ENCODE measurements around the gene FFAR2. TPM values are rescaled to one million over a fixed set of nuclear protein-coding genes. Genes with fewer than 3 reads are reported as not detected.

FFAR2 gene
- total and polyA plus RNA-seq, 4 donors, result 0.25 to 0.84 (median 0.47) TPM

DNA sequence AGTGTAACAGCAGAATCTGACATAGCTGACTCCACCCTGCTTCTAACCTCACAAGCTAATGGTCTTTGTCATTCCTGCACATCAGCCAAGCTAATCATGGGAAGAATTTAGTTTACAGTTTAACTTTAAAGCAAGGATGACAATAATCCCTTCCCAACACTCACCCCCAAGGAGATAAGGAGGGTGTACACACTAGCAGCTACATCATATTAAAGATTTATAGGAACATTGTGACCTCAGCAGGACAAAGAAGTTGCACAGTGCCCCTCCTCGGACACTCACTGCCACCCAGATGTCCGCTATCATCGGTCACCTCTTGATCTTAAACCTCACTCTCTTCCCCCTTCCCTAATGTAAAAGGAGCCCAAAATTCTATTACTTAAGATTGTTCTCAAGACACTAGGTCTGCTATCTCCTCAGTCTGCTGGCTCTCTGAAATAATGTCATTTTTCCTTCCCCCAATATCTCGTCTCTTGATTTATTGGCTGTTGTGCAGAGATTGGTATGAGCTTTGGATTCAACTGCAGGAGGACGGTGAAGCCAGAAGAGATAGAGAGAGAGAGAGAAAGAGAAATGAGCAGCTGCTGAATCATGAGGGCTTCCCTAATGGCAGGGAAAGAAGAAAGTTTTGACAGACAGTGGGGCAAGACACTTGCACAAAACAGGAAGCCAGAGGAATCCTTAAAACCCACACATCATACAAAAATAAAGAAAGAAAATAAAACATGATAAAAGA lies 17.5 kb upstream of the FFAR2 start:
- Histone ChIP-seq H3K9ac (ENCODE audit: low read depth in 1 of 2, low read length in 2 of 2) (no peak overlapping the region), H3K4me1 (ENCODE audit: control insufficient read depth in 4 of 4, insufficient read depth in 4 of 4, low read length in 3 of 4) (peaks cover 0 to 8% (median 5%) of the 10 kb centered on the region in 4 donors), H3K27me3 (ENCODE audit: control insufficient read depth in 4 of 4, insufficient read depth in 4 of 4, low read length in 3 of 4) (no peaks in the 10 kb centered on the region), H3K27ac (ENCODE audit: low read depth in 1 of 2, low read length in 2 of 2) (peak overlapping the region in 1 of 2 donors; percentile 60), H3K4me3 (ENCODE audit: low read depth in 1 of 3, low read length in 3 of 3) (no peak overlapping the region), H3K9me3 (ENCODE audit: control insufficient read depth in 4 of 4, low read length in 3 of 4) (no peaks in the 10 kb centered on the region), H3K36me3 (ENCODE audit: control insufficient read depth in 4 of 4, insufficient read depth in 3 of 4, low read depth in 1 of 4, low read length in 3 of 4) (no peaks in the 10 kb centered on the region)
- no peak for DNase-seq (ENCODE audit: low spot score)
- TF ChIP-seq, protein P1, sequence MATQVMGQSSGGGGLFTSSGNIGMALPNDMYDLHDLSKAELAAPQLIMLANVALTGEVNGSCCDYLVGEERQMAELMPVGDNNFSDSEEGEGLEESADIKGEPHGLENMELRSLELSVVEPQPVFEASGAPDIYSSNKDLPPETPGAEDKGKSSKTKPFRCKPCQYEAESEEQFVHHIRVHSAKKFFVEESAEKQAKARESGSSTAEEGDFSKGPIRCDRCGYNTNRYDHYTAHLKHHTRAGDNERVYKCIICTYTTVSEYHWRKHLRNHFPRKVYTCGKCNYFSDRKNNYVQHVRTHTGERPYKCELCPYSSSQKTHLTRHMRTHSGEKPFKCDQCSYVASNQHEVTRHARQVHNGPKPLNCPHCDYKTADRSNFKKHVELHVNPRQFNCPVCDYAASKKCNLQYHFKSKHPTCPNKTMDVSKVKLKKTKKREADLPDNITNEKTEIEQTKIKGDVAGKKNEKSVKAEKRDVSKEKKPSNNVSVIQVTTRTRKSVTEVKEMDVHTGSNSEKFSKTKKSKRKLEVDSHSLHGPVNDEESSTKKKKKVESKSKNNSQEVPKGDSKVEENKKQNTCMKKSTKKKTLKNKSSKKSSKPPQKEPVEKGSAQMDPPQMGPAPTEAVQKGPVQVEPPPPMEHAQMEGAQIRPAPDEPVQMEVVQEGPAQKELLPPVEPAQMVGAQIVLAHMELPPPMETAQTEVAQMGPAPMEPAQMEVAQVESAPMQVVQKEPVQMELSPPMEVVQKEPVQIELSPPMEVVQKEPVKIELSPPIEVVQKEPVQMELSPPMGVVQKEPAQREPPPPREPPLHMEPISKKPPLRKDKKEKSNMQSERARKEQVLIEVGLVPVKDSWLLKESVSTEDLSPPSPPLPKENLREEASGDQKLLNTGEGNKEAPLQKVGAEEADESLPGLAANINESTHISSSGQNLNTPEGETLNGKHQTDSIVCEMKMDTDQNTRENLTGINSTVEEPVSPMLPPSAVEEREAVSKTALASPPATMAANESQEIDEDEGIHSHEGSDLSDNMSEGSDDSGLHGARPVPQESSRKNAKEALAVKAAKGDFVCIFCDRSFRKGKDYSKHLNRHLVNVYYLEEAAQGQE (IDR thresholded peaks at IDR 0.05), result no peak
- TF ChIP-seq SP1 (IDR thresholded peaks at IDR 0.05) (no peak), HNF4G (IDR thresholded peaks at IDR 0.05) (no peak), TAF1 (conservative IDR thresholded peaks at IDR 0.05) (no peak), YY1 (IDR thresholded peaks at IDR 0.05) (no peak), EGR1 (IDR thresholded peaks at IDR 0.05; ENCODE audit: low read depth in 2 of 2) (no peak), MAX (IDR thresholded peaks at IDR 0.05) (no peak)
- TF ChIP-seq, protein P2, sequence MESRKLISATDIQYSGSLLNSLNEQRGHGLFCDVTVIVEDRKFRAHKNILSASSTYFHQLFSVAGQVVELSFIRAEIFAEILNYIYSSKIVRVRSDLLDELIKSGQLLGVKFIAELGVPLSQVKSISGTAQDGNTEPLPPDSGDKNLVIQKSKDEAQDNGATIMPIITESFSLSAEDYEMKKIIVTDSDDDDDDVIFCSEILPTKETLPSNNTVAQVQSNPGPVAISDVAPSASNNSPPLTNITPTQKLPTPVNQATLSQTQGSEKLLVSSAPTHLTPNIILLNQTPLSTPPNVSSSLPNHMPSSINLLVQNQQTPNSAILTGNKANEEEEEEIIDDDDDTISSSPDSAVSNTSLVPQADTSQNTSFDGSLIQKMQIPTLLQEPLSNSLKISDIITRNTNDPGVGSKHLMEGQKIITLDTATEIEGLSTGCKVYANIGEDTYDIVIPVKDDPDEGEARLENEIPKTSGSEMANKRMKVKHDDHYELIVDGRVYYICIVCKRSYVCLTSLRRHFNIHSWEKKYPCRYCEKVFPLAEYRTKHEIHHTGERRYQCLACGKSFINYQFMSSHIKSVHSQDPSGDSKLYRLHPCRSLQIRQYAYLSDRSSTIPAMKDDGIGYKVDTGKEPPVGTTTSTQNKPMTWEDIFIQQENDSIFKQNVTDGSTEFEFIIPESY (IDR thresholded peaks at IDR 0.05), result no peak
- TF ChIP-seq, protein P3, sequence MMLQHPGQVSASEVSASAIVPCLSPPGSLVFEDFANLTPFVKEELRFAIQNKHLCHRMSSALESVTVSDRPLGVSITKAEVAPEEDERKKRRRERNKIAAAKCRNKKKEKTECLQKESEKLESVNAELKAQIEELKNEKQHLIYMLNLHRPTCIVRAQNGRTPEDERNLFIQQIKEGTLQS (IDR thresholded peaks at IDR 0.05), result no peak
- 77% methylated on average over 5 of the region's 5 CpGs for WGBS

DNA sequence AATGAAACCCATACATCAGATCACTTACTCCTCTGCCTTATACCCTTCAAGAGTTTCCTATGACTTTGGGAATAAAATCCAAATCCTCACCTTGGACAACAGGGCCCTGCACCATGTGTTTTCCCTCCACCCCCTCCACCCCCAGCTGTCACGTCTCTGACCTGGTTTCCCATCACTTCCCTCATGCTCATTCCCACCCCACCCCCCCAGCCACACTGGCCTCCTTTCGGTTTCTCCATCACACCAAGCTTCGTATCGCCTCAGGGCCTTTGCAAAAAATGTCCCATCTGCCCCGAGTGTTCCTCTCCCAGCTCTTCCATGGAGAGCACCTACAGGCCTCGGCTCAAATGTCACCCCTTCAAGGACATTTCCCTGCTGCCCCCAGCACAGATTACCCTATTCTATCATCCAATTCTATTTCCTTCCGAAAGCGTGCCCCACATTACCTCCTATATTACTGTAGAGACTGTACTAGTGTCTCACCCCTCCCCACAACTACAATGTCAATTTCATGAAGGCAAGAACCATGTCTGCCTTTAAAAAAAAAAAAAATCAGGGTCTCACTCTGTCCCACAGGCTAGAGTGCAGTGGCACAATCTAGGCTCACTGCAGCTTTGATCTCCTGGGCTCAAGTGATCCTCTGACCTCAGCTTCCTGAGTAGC lies 16.8 kb upstream of the FFAR2 start:
- Histone ChIP-seq H3K27me3 (ENCODE audit: control insufficient read depth in 4 of 4, insufficient read depth in 4 of 4, low read length in 3 of 4) (no peaks in the 10 kb centered on the region), H3K4me3 (ENCODE audit: low read depth in 1 of 3, low read length in 3 of 3) (no peak overlapping the region), H3K9ac (ENCODE audit: low read depth in 1 of 2, low read length in 2 of 2) (no peak overlapping the region), H3K9me3 (ENCODE audit: control insufficient read depth in 4 of 4, low read length in 3 of 4) (no peaks in the 10 kb centered on the region), H3K36me3 (ENCODE audit: control insufficient read depth in 4 of 4, insufficient read depth in 3 of 4, low read depth in 1 of 4, low read length in 3 of 4) (no peaks in the 10 kb centered on the region), H3K4me1 (ENCODE audit: control insufficient read depth in 4 of 4, insufficient read depth in 4 of 4, low read length in 3 of 4) (peaks cover 2 to 14% (median 9%) of the 10 kb centered on the region in 4 donors), H3K27ac (ENCODE audit: low read depth in 1 of 2, low read length in 2 of 2) (peak overlapping the region in 1 of 2 donors; percentile 52)
- WGBS, result 92% methylated on average over 8 of the region's 8 CpGs
- DNase-seq (ENCODE audit: low spot score), result no peak
- no peak for TF ChIP-seq YY1 (IDR thresholded peaks at IDR 0.05)
- TF ChIP-seq, protein P2 (IDR thresholded peaks at IDR 0.05), result no peak
- no peak for TF ChIP-seq HNF4G (IDR thresholded peaks at IDR 0.05)
